Chondrocyte (in vitro differentiated cells): ENCODE results near the gene TIMM23B. TPM values are rescaled to one million over a fixed set of nuclear protein-coding genes. Genes with fewer than 3 reads are reported as not detected.

Experiments
- total RNA-seq: library from RNA; stranded (reverse); gene quantifications from 3 replicates; pipeline ENCODE4 v1.2.1, GENCODE V29; 2021

TIMM23B gene
- total RNA-seq, 1 donor from 2014 or later: 16.8 TPM

Other genes with a start within 250 kb of the TIMM23B start
- 0.36 to 0.45 TPM (median 0.44 TPM) in 3 replicates for gene OGDHL, start 179.7 kb upstream of the TIMM23B start, total RNA-seq
- 24.2 to 28.3 TPM (median 26.5 TPM) in 3 replicates for gene PARG, start within 50 bp of the TIMM23B start, total RNA-seq
- gene AGAP6, start 46.4 kb downstream of the TIMM23B start, total RNA-seq: 8.8 to 17.5 TPM (median 9.1 TPM) in 3 replicates
- gene WASHC2A, start 125.9 kb downstream of the TIMM23B start, total RNA-seq: 48.9 to 56.3 TPM (median 53.6 TPM) in 3 replicates